Occipital lobe (tissue), 2 donors: ENCODE data around the gene TCF12. TPM values are rescaled to one million over a fixed set of nuclear protein-coding genes. Genes with fewer than 3 reads are reported as not detected.
"Not testable (repeated sequence)": the region's sequence is repeated elsewhere in the genome, so short reads cannot be mapped to it uniquely, and the experiment has no call there.

Experiments used
- DNase-seq: peaks from one replicate; lab custom pipeline; 2025; lab: John Stamatoyannopoulos, UW
- total RNA-seq: library from RNA; depleted of rRNA; stranded (reverse); fragments of >200 nt; gene quantifications from one replicate; pipeline ENCODE4 v1.2.3, GENCODE V29; 2014

The TCF12 gene
- total RNA-seq, 1 donor from 2014 or later = 143 TPM

- peak; percentile 21 for DNase-seq
Measured at GRCh38 chr15:57133127-57133968, 214.9 kb downstream of the TCF12 start.

GRCh38 chr15:57134071-57134605 is 215.7 kb downstream of the TCF12 start:
- DNase-seq = no peak

GRCh38 chr15:57134851-57135250 is 216.4 kb downstream of the TCF12 start:
- no peak for DNase-seq

GRCh38 chr15:57135800-57136199 is 217.4 kb downstream of the TCF12 start:
- DNase-seq = no peak

GRCh38 chr15:57138349-57138788 is 219.9 kb downstream of the TCF12 start:
- DNase-seq = no peak

- DNase-seq = no peak
Measured at GRCh38 chr15:57143511-57144078, 225.2 kb downstream of the TCF12 start.

GRCh38 chr15:57144448-57144847 is 226.0 kb downstream of the TCF12 start:
- DNase-seq = no peak

GRCh38 chr15:57146506-57147201 is 228.2 kb downstream of the TCF12 start:
- no peak for DNase-seq

- DNase-seq = no peak
Measured at GRCh38 chr15:57147621-57148020, 229.2 kb downstream of the TCF12 start.

- no peak for DNase-seq
Measured at GRCh38 chr15:57148262-57148661, 229.8 kb downstream of the TCF12 start.

- no peak for DNase-seq
Measured at GRCh38 chr15:57149196-57149595, 230.8 kb downstream of the TCF12 start.

GRCh38 chr15:57150066-57150865 is 231.8 kb downstream of the TCF12 start:
- no peak for DNase-seq

- not testable (repeated sequence) for DNase-seq
Measured at GRCh38 chr15:57150866-57151203, 232.4 kb downstream of the TCF12 start.

GRCh38 chr15:57152133-57152532 is 233.7 kb downstream of the TCF12 start:
- DNase-seq = no peak

GRCh38 chr15:57152666-57153539 is 234.5 kb downstream of the TCF12 start:
- no peak for DNase-seq

GRCh38 chr15:57156210-57156884 is 237.9 kb downstream of the TCF12 start:
- peak; percentile 11 for DNase-seq

- DNase-seq = peak; percentile 56
Measured at GRCh38 chr15:57158589-57158988, 240.1 kb downstream of the TCF12 start.

GRCh38 chr15:57158997-57159668 is 240.7 kb downstream of the TCF12 start:
- no peak for DNase-seq

GRCh38 chr15:57159767-57160166 is 241.3 kb downstream of the TCF12 start:
- no peak for DNase-seq
